Heart right ventricle (tissue), 16 donors: Measurements from ENCODE around the gene NHSL1. TPM values are rescaled to one million over a fixed set of nuclear protein-coding genes. Genes with fewer than 3 reads are reported as not detected.

Source experiments
- ATAC-seq, 8 donors: fragments of 200-7000 bp; cut with Tn5 transposase; one replicate each; pipeline ENCODE4 v1.9.1; 2020; ENCODE audit warnings: mild to moderate bottlenecking in 8 of 8, moderate library complexity in 8 of 8, moderate number of reproducible peaks in 1 of 8
- DNase-seq, 2 donors: peaks; one replicate each; pipeline ENCODE4 v3.0.0-alpha.2; 2020
- H3K27ac ChIP-seq, 10 donors: fragments of 200-600 bp; sonication (generic) in 2 of 10; one replicate each; pipeline versions ENCODE4 v1.5.0 to v1.8.0; 2020 to 2022; ENCODE audit warnings: mild to moderate bottlenecking in 3 of 10
- H3K27me3 ChIP-seq, 7 donors: fragments of 200-600 bp; one replicate each; pipeline ENCODE4 v1.8.0; 2021 to 2022; ENCODE audit warnings: mild to moderate bottlenecking in 2 of 7
- H3K36me3 ChIP-seq, 9 donors: fragments of 200-600 bp; sonication (generic) in 1 of 9; one replicate each; pipeline versions ENCODE4 v1.5.0 to v1.8.0; 2020 to 2022; ENCODE audit warnings: mild to moderate bottlenecking in 2 of 9
- H3K4me1 ChIP-seq, 9 donors: fragments of 200-600 bp; sonication (generic) in 1 of 9; one replicate each; pipeline versions ENCODE4 v1.5.0 to v1.8.0; 2020 to 2022; ENCODE audit warnings: mild to moderate bottlenecking in 4 of 9
- H3K4me3 ChIP-seq, 10 donors: fragments of 200-600 bp; sonication (generic) in 2 of 10; one replicate each; pipeline versions ENCODE4 v1.5.0 to v1.8.0; 2020 to 2022; ENCODE audit warnings: mild to moderate bottlenecking in 7 of 10, moderate library complexity in 2 of 10
- H3K9me3 ChIP-seq, 11 donors: fragments of 200-600 bp in 10 of 11; sonication (generic) in 2 of 11; one replicate each; pipeline versions ENCODE4 v1.5.0 to v1.8.0; 2013 to 2022; ENCODE audit warnings: mild to moderate bottlenecking in 2 of 11, control low read depth in 1 of 11, moderate library complexity in 1 of 11
- WGBS, 2 donors: extraction: QIAGEN DNeasy Blood & Tissue Kit; methylation state at CpG; one replicate each; pipeline ENCODE4 v1.1.7; 2013; ENCODE audit warnings: inconsistent platforms in 1 of 2; 5-methylcytosine and 5-hydroxymethylcytosine counted together
- intact Hi-C, 10 donors: fragments of 100-400 bp; cut with DNase I; formaldehyde crosslinking; loops; one replicate each; pipeline versions ENCODE4 v1.11.1 to v1.14.2; 2022
- polyA plus RNA-seq, 2 donors: library from polyadenylated mRNA; stranded (reverse); fragments of 200-250 nt; gene quantifications; one replicate each; pipeline ENCODE4 v1.2.3, GENCODE V29; 2013
- total RNA-seq, 10 donors: library from RNA; stranded (reverse); fragmentation: NEBNext Ultra II Directional in 3 of 10; extraction: Animal tissue kit (Norgen Biotek cat#: 25700) in 3 of 10; gene quantifications; one replicate each; pipeline versions ENCODE4 v1.2.1 to v1.2.4, GENCODE V29; 2021 to 2023
- TF ChIP-seq, protein P1 (sequence below), 9 donors: fragments of 200-600 bp; sonication (generic) in 2 of 9; IDR thresholded peaks; one replicate each; pipeline versions ENCODE4 v1.5.0 to v1.8.0; 2021 to 2022; ENCODE audit warnings: antibody characterized with exemption in 9 of 9, mild to moderate bottlenecking in 5 of 9, moderate library complexity in 1 of 9
- donor health status: Arrhythmogenic right ventricular cardiomyopathy.
- donor health status: ischemic (EF 13 %, LVEDD 7.1; RV severe dilation, severe dysfunction).
- donor health status: healthy with polysubstance abuse.
- donor health status: DM: no; HTN: yes; CAD: no.
- donor health status: DM: no; HTN: no; CAD: no.
- donor health status: ischemic (EF 25% LVEDD 6.9; RV normal size, moderate dysfunction).
- donor health status: ischemic (EF 25% LVEDD 5.7; RV mildly dilated, moderate dysfunction).
- donor health status: healthy.
- donor health status: DM: yes; HTN: yes; CAD: no.
- donor health status: Ischemic cardiomyopathy.
- donor health status: ischemic (EF 35%, LVEDD 5.7; RV mildly dilated, moderate dysfunction).
- donor health status: nonischemic (EF 11% LVEDD 7.7; RV severe dilation, severe dysfunction).
- donor health status: DM: yes; HTN: yes; CAD: no.
- donor health status: PGD.
- donor health status: ischemic (EF 29% LVEDD 5.4; RV normal size, mild dysfunction).
- donor health status: nonischemic (EF 23%, LVEDD 6.1; RV moderate dilation, normal function).

Gene NHSL1
- total and polyA plus RNA-seq, 12 donors, result 5.0 to 97.4 (median 74.7) TPM

DNA sequence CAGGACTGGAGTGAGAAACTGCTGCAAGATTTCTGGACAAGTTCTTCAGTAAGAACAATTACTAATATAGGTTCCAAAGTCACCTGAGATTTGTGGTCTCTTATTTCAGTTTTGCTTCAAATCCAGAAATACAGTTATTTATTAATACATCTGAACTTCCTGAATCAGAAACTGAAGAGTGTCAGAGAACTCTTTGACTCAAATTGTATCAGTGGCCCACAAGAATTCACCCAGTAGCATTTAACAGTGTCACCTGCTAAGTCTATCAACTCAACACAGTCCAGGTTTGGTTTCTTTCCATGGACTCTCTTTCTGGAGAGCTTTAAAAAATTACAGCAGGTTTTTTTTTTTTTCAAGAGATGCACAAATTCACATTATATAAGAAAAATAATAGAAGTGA is 18.8 kb upstream of the NHSL1 start:
- no peak for ATAC-seq
- H3K4me1 ChIP-seq, result peaks cover 0 to 67% (median 17%) of the 10 kb centered on the region in 9 donors
- H3K4me3 ChIP-seq, result no peak overlapping the region
- TF ChIP-seq, protein P1, sequence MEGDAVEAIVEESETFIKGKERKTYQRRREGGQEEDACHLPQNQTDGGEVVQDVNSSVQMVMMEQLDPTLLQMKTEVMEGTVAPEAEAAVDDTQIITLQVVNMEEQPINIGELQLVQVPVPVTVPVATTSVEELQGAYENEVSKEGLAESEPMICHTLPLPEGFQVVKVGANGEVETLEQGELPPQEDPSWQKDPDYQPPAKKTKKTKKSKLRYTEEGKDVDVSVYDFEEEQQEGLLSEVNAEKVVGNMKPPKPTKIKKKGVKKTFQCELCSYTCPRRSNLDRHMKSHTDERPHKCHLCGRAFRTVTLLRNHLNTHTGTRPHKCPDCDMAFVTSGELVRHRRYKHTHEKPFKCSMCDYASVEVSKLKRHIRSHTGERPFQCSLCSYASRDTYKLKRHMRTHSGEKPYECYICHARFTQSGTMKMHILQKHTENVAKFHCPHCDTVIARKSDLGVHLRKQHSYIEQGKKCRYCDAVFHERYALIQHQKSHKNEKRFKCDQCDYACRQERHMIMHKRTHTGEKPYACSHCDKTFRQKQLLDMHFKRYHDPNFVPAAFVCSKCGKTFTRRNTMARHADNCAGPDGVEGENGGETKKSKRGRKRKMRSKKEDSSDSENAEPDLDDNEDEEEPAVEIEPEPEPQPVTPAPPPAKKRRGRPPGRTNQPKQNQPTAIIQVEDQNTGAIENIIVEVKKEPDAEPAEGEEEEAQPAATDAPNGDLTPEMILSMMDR (IDR thresholded peaks at IDR 0.05), result no peak
- intact Hi-C loops, result loop anchor here in 7 of 10 donors (5.0 to 10.0 kb wide), 4 partner anchors 54 to 403 kb away; no protein-coding TSS in a partner anchor
- H3K27me3 ChIP-seq, result no peaks in the 10 kb centered on the region
- H3K36me3 ChIP-seq, result no peaks in the 10 kb centered on the region
- DNase-seq, result no peak
- H3K27ac ChIP-seq, result no peak overlapping the region
- H3K9me3 ChIP-seq, result peaks cover 0 to 6% (median 0%) of the 10 kb centered on the region in 11 donors

DNA sequence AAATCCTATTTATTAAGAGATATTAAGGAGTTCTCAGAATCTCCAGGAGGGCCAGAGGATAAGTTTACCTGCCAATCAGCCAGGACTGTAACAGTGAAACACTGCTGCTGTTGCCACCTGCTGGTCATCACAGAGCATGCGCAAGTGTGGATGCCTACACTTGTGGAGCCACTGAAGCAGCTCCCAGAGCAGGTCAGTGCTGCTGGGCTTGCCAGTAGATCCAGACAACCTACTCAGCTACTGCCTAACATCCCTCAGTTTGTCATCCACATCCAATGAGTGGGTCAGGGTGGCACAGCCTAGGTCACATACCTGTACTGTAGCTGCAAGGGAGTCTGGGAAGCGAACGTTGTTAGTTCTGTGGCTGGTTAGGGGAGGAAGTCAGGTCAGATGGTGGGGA is 18.3 kb upstream of the NHSL1 start:
- no peak overlapping the region for H3K27ac ChIP-seq
- no peak overlapping the region for H3K4me3 ChIP-seq
- 92 to 97% methylated on average over 3 of the region's 3 CpGs for WGBS, 2 donors
- no peaks in the 10 kb centered on the region for H3K27me3 ChIP-seq
- intact Hi-C loops, result loop anchor here in 7 of 10 donors (5.0 to 10.0 kb wide), 4 partner anchors 55 to 403 kb away; no protein-coding TSS in a partner anchor
- TF ChIP-seq, protein P1 (IDR thresholded peaks at IDR 0.05), result peak; percentile 12 to 66 (median 53)
- H3K4me1 ChIP-seq, result peaks cover 0 to 67% (median 13%) of the 10 kb centered on the region in 9 donors
- DNase-seq, result peak in 1 of 2 donors; percentile 22
- peak in 2 of 8 donors; percentile 37 to 47 for ATAC-seq
- peaks cover 0 to 6% (median 0%) of the 10 kb centered on the region in 11 donors for H3K9me3 ChIP-seq
- H3K36me3 ChIP-seq, result no peaks in the 10 kb centered on the region

DNA sequence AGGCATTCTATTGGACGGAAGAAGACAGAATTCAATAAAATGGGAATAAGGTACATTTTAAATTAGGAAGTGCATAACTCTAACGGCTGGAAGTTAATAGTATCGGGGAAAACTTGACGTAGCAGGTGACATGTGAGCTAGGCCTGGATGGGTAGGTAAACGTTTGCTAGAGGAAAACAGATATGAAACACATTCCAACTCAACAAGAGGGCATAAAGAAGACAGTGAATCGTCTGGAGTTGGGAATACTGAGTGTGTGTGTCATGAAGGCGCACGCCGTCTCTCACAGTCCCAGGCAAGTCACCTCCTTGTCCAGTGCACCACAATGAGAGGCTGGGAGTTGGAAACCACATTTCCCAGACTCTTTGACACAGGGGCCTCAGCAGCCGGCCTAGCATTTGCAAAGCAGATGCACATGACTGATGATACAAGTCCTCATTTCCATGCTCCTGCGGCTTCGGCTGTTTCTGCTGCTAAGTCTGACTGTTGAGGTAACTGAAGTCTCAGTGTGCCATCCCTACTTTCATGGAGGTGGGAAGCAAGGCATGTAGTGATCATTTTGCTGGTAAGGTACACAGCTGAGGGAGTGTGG is 16.5 kb upstream of the NHSL1 start:
- Histone ChIP-seq H3K4me3 (no peak overlapping the region), H3K27ac (no peak overlapping the region), H3K4me1 (peaks cover 0 to 60% (median 13%) of the 10 kb centered on the region in 9 donors), H3K9me3 (peaks cover 0 to 6% (median 0%) of the 10 kb centered on the region in 11 donors), H3K36me3 (no peaks in the 10 kb centered on the region), H3K27me3 (no peaks in the 10 kb centered on the region)
- intact Hi-C loops, result loop anchor here in 7 of 10 donors (5.0 to 10.0 kb wide), 4 partner anchors 57 to 401 kb away; no protein-coding TSS in a partner anchor
- TF ChIP-seq, protein P1 (IDR thresholded peaks at IDR 0.05), result no peak
- WGBS, 2 donors, result 82 to 90% methylated on average over 12 of the region's 12 CpGs
- no peak for DNase-seq
- peak in 2 of 8 donors; percentile 19 to 22 for ATAC-seq

DNA sequence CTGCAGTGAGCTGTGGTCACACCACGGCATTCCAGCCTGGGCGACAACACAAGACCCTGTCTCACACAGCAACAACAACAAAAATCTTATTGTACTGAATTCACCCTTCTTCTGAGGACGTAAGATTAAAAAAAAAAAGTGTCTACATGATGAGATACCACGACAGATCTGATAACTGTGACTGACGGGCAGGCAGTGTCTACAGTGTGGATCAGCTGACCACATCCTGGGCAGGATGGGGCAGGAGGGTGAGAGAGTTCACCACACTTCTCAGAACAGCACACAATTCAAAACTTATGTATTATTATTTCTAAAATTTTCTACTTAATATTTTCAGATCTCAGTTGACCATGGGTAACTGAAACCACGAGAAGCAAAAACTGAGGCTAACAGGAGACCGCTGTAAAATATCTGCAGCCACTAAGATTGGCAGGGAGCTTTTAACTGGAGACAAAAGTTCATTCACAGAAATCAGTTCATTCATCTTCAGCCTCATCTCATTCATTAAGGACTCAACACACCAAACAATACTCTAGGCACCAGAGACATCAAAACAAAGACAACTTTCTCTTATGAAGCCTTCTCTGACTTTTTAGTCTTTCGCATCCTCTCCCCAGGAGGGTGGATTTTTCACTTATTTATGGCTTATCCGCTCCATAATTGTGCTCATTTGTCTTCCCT is 15.7 kb upstream of the NHSL1 start:
- peak in 1 of 8 donors; percentile 20 for ATAC-seq
- no peaks in the 10 kb centered on the region for H3K27me3 ChIP-seq
- peaks cover 0 to 6% (median 0%) of the 10 kb centered on the region in 11 donors for H3K9me3 ChIP-seq
- no peak for DNase-seq
- 83 to 84% methylated on average over 9 of the region's 9 CpGs for WGBS, 2 donors
- TF ChIP-seq, protein P1 (IDR thresholded peaks at IDR 0.05), result no peak
- no peak overlapping the region for H3K4me3 ChIP-seq
- no peak overlapping the region for H3K27ac ChIP-seq
- intact Hi-C loops, result loop anchor here (5.0 to 10.0 kb wide), 6 partner anchors 57 to 400 kb away; no protein-coding TSS in a partner anchor
- H3K4me1 ChIP-seq, result peaks cover 0 to 53% (median 11%) of the 10 kb centered on the region in 9 donors
- H3K36me3 ChIP-seq, result no peaks in the 10 kb centered on the region
